B cell (primary cell): ENCODE results near the gene TMEM141. TPM values are rescaled to one million over a fixed set of nuclear protein-coding genes. Genes with fewer than 3 reads are reported as not detected.
"Not testable (repeated sequence)": the region's sequence is repeated elsewhere in the genome, so short reads cannot be mapped to it uniquely, and the experiment has no call there.

Source experiments
- ATAC-seq: fragments of 200-7000 bp; cut with Tn5 transposase; one replicate; pipeline ENCODE4 v1.10.0; 2021; ENCODE audit warnings: low read depth, mild to moderate bottlenecking, moderate number of reproducible peaks, moderate library complexity
- CTCF ChIA-PET: fragments of 350-600 bp; sonication (Branson Sonifier 250); formaldehyde crosslinking; loops from one replicate; lab custom pipeline; 2021; ENCODE audit warnings: antibody characterized with exemption, inconsistent platforms; lab: Charles Lee
- POLR2A ChIA-PET: fragments of 350-600 bp; sonication (Branson Sonifier 250); formaldehyde crosslinking; loops from one replicate; lab custom pipeline; 2021; ENCODE audit warnings: antibody characterized with exemption; lab: Charles Lee
- DNase-seq: peaks from one replicate; pipeline ENCODE4 v3.0.0; 2013
- H2AFZ ChIP-seq: 2 replicates; pipeline ENCODE4 v1.6.1; 2012; ENCODE audit warnings: mild to moderate bottlenecking, low read depth, low read length; ENCODE audit not compliant: insufficient read depth, poor library complexity, severe bottlenecking
- H3K27ac ChIP-seq, 2 donors: 1 replicate in 1 of 2; 2 replicates in 1 of 2; pipeline ENCODE4 v1.5.1; 2012 to 2013; ENCODE audit warnings: low read length in 2 of 2, mild to moderate bottlenecking in 2 of 2, moderate library complexity in 1 of 2
- H3K27me3 ChIP-seq, 4 experiments: fragments of 200-600 bp in 1 of 4; sonication (generic) in 1 of 4; replicated peaks in 1 of 4; 1 replicate in 2 of 4; 2 replicates in 2 of 4; pipeline versions ENCODE4 v1.6.1 to v1.7.0; 2013 to 2016; ENCODE audit warnings: low read length in 3 of 4, mild to moderate bottlenecking in 2 of 4, mixed read lengths in 1 of 4, moderate library complexity in 1 of 4; ENCODE audit not compliant: insufficient read depth in 4 of 4, control insufficient read depth in 3 of 4; ENCODE audit errors: control extremely low read depth in 1 of 4
- H3K36me3 ChIP-seq, 2 experiments: replicated peaks in 1 of 2; 1 replicate in 1 of 2; 2 replicates in 1 of 2; pipeline versions ENCODE4 v1.6.1 to v1.7.1; 2013; ENCODE audit warnings: low read length in 1 of 2; ENCODE audit not compliant: insufficient read depth in 2 of 2, control insufficient read depth in 1 of 2; ENCODE audit errors: control extremely low read depth in 1 of 2, extremely low read depth in 1 of 2
- H3K4me1 ChIP-seq, 2 donors: fragments of 200-600 bp in 1 of 2; sonication (generic) in 1 of 2; 1 replicate in 1 of 2; 2 replicates in 1 of 2; pipeline versions ENCODE4 v1.5.1 to v1.6.1; 2013 to 2017; ENCODE audit warnings: low read length in 2 of 2; ENCODE audit not compliant: control insufficient read depth in 2 of 2, insufficient read depth in 2 of 2
- H3K4me2 ChIP-seq: replicated peaks from 2 replicates; pipeline ENCODE3; 2012; ENCODE audit warnings: mild to moderate bottlenecking, low read depth, low read length; ENCODE audit not compliant: poor library complexity, severe bottlenecking
- H3K4me3 ChIP-seq, 5 experiments: fragments of 200-600 bp in 1 of 5; sonication (generic) in 1 of 5; 1 replicate in 3 of 5; 2 replicates in 2 of 5; pipeline versions ENCODE4 v1.5.1 to v1.7.0; 2011 to 2016; ENCODE audit warnings: low read length in 4 of 5, mild to moderate bottlenecking in 4 of 5, low read depth in 2 of 5, control low read depth in 1 of 5, moderate library complexity in 1 of 5; ENCODE audit not compliant: insufficient read depth in 1 of 5; ENCODE audit errors: control extremely low read depth in 1 of 5, extremely low read depth in 1 of 5
- H3K79me2 ChIP-seq: fragments of 200-600 bp; sonication (generic); one replicate; pipeline ENCODE4 v1.6.0; 2016; ENCODE audit warnings: low read length; ENCODE audit not compliant: control insufficient read depth, insufficient read depth
- H3K9ac ChIP-seq: fragments of 200-600 bp; sonication (generic); 2 replicates; pipeline ENCODE4 v1.6.1; 2017; ENCODE audit warnings: mild to moderate bottlenecking, low read length, moderate library complexity
- H3K9me3 ChIP-seq, 3 donors: one replicate each; pipeline versions ENCODE4 v1.6.1 to v1.7.1; 2013; ENCODE audit warnings: low read length in 2 of 3; ENCODE audit not compliant: control insufficient read depth in 2 of 3, insufficient read depth in 1 of 3; ENCODE audit errors: control extremely low read depth in 1 of 3
- H4K20me1 ChIP-seq: 2 replicates; pipeline ENCODE4 v1.6.0; 2012; ENCODE audit warnings: mild to moderate bottlenecking, low read length; ENCODE audit not compliant: insufficient read depth, control insufficient read depth, poor library complexity, severe bottlenecking
- H3K27ac Mint-ChIP-seq: one replicate; pipeline ENCODE4 v1.8.0; 2021; ENCODE audit warnings: mixed read lengths
- H3K27me3 Mint-ChIP-seq: one replicate; pipeline ENCODE4 v1.8.0; 2021; ENCODE audit warnings: mixed read lengths
- H3K4me1 Mint-ChIP-seq: one replicate; pipeline ENCODE4 v1.8.0; 2021; ENCODE audit warnings: mixed read lengths
- H3K4me3 Mint-ChIP-seq: one replicate; pipeline ENCODE4 v1.8.0; 2021; ENCODE audit warnings: mixed read lengths
- H3K9me3 Mint-ChIP-seq: one replicate; pipeline ENCODE4 v1.8.0; 2022; ENCODE audit warnings: mixed read lengths; ENCODE audit not compliant: insufficient read depth
- EZH2 ChIP-seq: IDR thresholded peaks from 2 replicates; pipeline ENCODE4 v1.6.1; 2012; ENCODE audit warnings: borderline replicate concordance, low read depth, mild to moderate bottlenecking, moderate library complexity, low read length; ENCODE audit not compliant: insufficient read depth, poor library complexity, severe bottlenecking
- WGBS: methylation state at CpG from one replicate; pipeline ENCODE4 v1.1.5; 2013; ENCODE audit warnings: missing lambda C conversion rate; ENCODE audit not compliant: insufficient coverage; 5-methylcytosine and 5-hydroxymethylcytosine counted together
- intact Hi-C: fragments of 100-400 bp; cut with micrococcal nuclease; formaldehyde crosslinking; loops from one replicate; pipeline ENCODE4 v1.10.0; 2022
- polyA plus RNA-seq: library from polyadenylated mRNA; depleted of rRNA; stranded (reverse); fragments of >200 nt; gene quantifications from 2 replicates; pipeline ENCODE4 v1.2.3, GENCODE V29; 2012
- total RNA-seq, 2 donors: library from RNA; stranded (reverse); fragments of 120-200 nt in 1 of 2; gene quantifications; 1 replicate in 1 of 2; 2 replicates in 1 of 2; pipeline versions ENCODE4 v1.2.3 to v1.2.4, GENCODE V29; 2013 to 2022
- TF ChIP-seq, protein P1 (sequence below): fragments of 200-600 bp; IDR thresholded peaks from one replicate; pipeline ENCODE4 v1.8.0; 2022; ENCODE audit warnings: antibody characterized with exemption, mild to moderate bottlenecking

TMEM141 gene
- total and polyA plus RNA-seq, 2 donors (not counting 1 experiment from before 2014, with no cell fraction given), result 35.7 to 60.8 TPM

DNA sequence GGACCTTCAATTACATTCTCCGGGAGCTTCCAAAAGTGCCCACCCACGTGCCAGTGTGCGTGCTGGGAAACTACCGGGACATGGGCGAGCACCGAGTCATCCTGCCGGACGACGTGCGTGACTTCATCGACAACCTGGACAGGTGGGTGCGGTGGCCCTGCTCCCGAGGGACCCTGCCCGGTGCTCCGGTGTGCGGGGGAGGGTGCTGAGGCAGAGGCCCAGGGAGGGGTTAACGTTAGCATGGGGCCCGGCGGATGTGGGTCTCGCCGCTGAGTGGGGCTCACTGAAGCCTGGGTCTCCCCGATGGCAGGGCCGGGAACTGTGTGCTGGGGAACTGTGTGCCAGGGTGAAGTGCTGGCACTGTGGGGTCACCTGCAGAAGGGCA, 40.6 kb downstream of the TMEM141 start:
- H3K9me3 Mint-ChIP-seq, result no peaks in the 10 kb centered on the region
- ChIA-PET POLR2A (interaction anchor here (0.6 kb wide), 1 partner anchor 9 kb away, joined by 3 read pairs; no protein-coding TSS in a partner anchor), CTCF (interaction anchor here (0.8 kb wide), 1 partner anchor 16 kb away, joined by 3 read pairs; no protein-coding TSS in a partner anchor)
- DNase-seq (no peak), ATAC-seq (no peak)
- TF ChIP-seq, protein P1, sequence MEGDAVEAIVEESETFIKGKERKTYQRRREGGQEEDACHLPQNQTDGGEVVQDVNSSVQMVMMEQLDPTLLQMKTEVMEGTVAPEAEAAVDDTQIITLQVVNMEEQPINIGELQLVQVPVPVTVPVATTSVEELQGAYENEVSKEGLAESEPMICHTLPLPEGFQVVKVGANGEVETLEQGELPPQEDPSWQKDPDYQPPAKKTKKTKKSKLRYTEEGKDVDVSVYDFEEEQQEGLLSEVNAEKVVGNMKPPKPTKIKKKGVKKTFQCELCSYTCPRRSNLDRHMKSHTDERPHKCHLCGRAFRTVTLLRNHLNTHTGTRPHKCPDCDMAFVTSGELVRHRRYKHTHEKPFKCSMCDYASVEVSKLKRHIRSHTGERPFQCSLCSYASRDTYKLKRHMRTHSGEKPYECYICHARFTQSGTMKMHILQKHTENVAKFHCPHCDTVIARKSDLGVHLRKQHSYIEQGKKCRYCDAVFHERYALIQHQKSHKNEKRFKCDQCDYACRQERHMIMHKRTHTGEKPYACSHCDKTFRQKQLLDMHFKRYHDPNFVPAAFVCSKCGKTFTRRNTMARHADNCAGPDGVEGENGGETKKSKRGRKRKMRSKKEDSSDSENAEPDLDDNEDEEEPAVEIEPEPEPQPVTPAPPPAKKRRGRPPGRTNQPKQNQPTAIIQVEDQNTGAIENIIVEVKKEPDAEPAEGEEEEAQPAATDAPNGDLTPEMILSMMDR, result no peak
- TF ChIP-seq EZH2, result no peak
- Histone ChIP-seq H3K9me3 (no peaks in the 10 kb centered on the region), H3K9ac (no peak overlapping the region), H3K27ac (no peak overlapping the region), H4K20me1 (no peaks in the 10 kb centered on the region), H3K4me2 (no peak overlapping the region), H3K4me1 (no peaks in the 10 kb centered on the region), H3K79me2 (no peaks in the 10 kb centered on the region), H3K36me3 (peaks cover 0 to 43% of the 10 kb centered on the region in 2 experiments), H3K27me3 (no peaks in the 10 kb centered on the region), H2AFZ (no peak overlapping the region), H3K4me3 (no peak overlapping the region)
- H3K27me3 Mint-ChIP-seq, result no peaks in the 10 kb centered on the region
- no peak overlapping the region for H3K4me3 Mint-ChIP-seq
- intact Hi-C loops, result no loop called here
- H3K4me1 Mint-ChIP-seq, result no peaks in the 10 kb centered on the region
- 90% methylated on average over 23 of the region's 23 CpGs for WGBS
- no peak overlapping the region for H3K27ac Mint-ChIP-seq

DNA sequence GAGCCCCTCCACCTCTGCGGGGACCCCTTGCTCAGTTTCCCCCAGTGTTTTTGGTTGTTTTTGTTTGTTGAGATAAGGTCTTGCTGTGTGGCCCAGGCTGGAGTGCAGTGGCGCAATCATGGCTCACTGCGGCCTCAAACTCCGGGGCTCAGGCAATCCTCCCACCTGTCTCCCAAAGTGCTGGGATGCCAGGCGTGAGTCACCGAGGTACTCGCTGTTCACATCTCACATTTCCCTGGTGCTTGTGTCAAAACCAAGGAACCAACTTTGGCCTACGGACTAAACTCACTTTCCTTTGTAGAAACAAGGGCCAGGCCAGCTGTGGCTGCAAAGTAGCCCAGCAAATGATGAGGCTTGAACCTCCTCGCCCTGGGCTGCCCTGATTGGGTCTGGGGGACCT, 41.4 kb downstream of the TMEM141 start:
- no peaks in the 10 kb centered on the region for H3K27me3 Mint-ChIP-seq
- H3K4me2 ChIP-seq, result no peak overlapping the region
- no peaks in the 10 kb centered on the region for H3K4me1 ChIP-seq
- H3K9me3 Mint-ChIP-seq, result no peaks in the 10 kb centered on the region
- POLR2A ChIA-PET, result interaction anchor here (0.6 kb wide), 1 partner anchor 10 kb away, joined by 3 read pairs; the partner anchor contains the start of gene AJM1
- H3K27ac Mint-ChIP-seq, result no peak overlapping the region
- H3K4me1 Mint-ChIP-seq, result no peaks in the 10 kb centered on the region
- H3K27me3 ChIP-seq, result no peaks in the 10 kb centered on the region
- intact Hi-C loops, result no loop called here
- DNase-seq (no peak), ATAC-seq (no peak)
- peaks cover 0 to 43% of the 10 kb centered on the region in 2 experiments for H3K36me3 ChIP-seq
- no peak overlapping the region for H3K9ac ChIP-seq
- H3K27ac ChIP-seq, result no peak overlapping the region
- no peaks in the 10 kb centered on the region for H4K20me1 ChIP-seq
- H3K79me2 ChIP-seq, result no peaks in the 10 kb centered on the region
- H3K4me3 Mint-ChIP-seq, result no peak overlapping the region
- H3K4me3 ChIP-seq, result no peak overlapping the region
- H2AFZ ChIP-seq, result no peak overlapping the region
- 99% methylated on average over 9 of the region's 9 CpGs for whole genome bisulfite sequencing
- CTCF ChIA-PET, result interaction anchor here (0.8 kb wide), 1 partner anchor 17 kb away, joined by 3 read pairs; no protein-coding TSS in a partner anchor
- no peaks in the 10 kb centered on the region for H3K9me3 ChIP-seq
- TF ChIP-seq EZH2, result no peak
- TF ChIP-seq, protein P1, result no peak

DNA sequence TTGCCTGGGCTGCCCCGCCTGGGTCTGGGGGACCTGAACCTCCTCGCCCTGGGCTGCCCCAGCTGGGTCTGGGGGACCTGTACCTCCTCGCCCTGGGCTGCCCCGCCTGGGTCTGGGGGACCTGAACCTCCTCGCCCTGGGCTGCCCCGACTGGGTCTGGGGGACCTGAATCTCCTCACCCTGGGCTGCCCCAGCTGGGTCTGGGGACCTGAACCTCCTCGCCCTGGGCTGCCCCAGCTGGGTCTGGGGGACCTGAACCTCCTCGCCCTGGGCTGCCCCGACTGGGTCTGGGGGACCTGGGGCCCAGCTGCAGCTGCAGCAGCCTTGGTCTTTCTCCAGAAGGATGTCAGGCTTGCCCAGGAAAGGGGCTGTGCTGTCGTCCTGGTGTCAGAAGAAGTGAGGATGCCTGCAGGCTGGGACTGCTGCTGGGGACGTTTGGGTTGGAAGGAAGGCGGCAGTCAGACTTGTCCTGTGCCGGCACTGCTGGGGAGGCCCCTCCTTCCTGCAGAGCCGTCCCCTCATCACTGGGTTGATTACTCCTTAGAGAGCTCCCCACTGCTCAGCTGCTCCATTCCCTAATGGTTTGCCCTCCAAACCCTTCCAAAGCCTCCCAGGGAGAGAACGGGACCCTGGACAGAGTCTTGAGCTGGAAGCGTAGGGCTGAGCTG, 42.4 kb downstream of the TMEM141 start:
- H3K27me3 Mint-ChIP-seq, H2AFZ ChIP-seq, H3K27ac ChIP-seq, H3K4me1 ChIP-seq, H3K4me3 Mint-ChIP-seq, H3K4me2 ChIP-seq, H3K9me3 ChIP-seq, H3K27ac Mint-ChIP-seq, intact Hi-C loops, ATAC-seq, H3K27me3 ChIP-seq, H3K4me3 ChIP-seq, H3K9me3 Mint-ChIP-seq, DNase-seq, H4K20me1 ChIP-seq, H3K9ac ChIP-seq, H3K79me2 ChIP-seq, H3K4me1 Mint-ChIP-seq: not testable (repeated sequence)
- 96% methylated on average over 13 of the region's 16 CpGs for WGBS
- POLR2A ChIA-PET, result interaction anchor here (0.6 kb wide), 1 partner anchor 9 kb away, joined by 3 read pairs; the partner anchor contains the start of gene AJM1
- CTCF ChIA-PET, result interaction anchor here (1.1 kb wide), 1 partner anchor 9 kb away, joined by 3 read pairs; the partner anchor contains the start of gene AJM1
- H3K36me3 ChIP-seq, result peaks cover 0 to 37% of the 10 kb centered on the region in 2 experiments
